Astrocyte (in vitro differentiated cells and primary cell): ENCODE data around the gene POU3F2. TPM values are rescaled to one million over a fixed set of nuclear protein-coding genes. Genes with fewer than 3 reads are reported as not detected.

Experiments used
- DNase-seq: peaks from one replicate; pipeline ENCODE4 v3.0.0-alpha.2; 2010; ENCODE audit warnings: low read depth
- FAIRE-seq: peaks from 2 replicates; lab custom pipeline; 2011; peaks lifted over from hg19 to GRCh38; lab: Jason Lieb, UNC
- H2AFZ ChIP-seq: 2 replicates; pipeline ENCODE4 v1.6.0; 2012; ENCODE audit warnings: low read depth, low read length, inconsistent platforms
- H3K27ac ChIP-seq: 2 replicates; pipeline ENCODE4 v1.5.1; 2011; ENCODE audit warnings: low read depth, low read length, inconsistent platforms
- H3K27me3 ChIP-seq: 2 replicates; pipeline ENCODE4 v1.6.0; 2011; ENCODE audit warnings: low read length, inconsistent platforms; ENCODE audit not compliant: insufficient read depth
- H3K36me3 ChIP-seq: 2 replicates; pipeline ENCODE4 v1.5.1; 2011; ENCODE audit warnings: low read length, inconsistent platforms; ENCODE audit not compliant: insufficient read depth
- H3K4me1 ChIP-seq: 2 replicates; pipeline ENCODE4 v1.5.1; 2011; ENCODE audit warnings: low read length, inconsistent platforms; ENCODE audit not compliant: insufficient read depth
- H3K4me2 ChIP-seq: 2 replicates; pipeline ENCODE4 v1.6.0; 2012; ENCODE audit warnings: low read length, inconsistent platforms
- H3K4me3 ChIP-seq: 2 replicates; pipeline ENCODE4 v1.5.1; 2011; ENCODE audit warnings: low read depth, mild to moderate bottlenecking, low read length, inconsistent platforms; ENCODE audit not compliant: insufficient read depth
- H3K79me2 ChIP-seq: 2 replicates; pipeline ENCODE4 v1.6.0; 2012; ENCODE audit warnings: mild to moderate bottlenecking, low read length, inconsistent platforms; ENCODE audit not compliant: insufficient read depth
- H3K9ac ChIP-seq: 2 replicates; pipeline ENCODE4 v1.6.0; 2012; ENCODE audit warnings: mild to moderate bottlenecking, low read length, inconsistent platforms
- H3K9me3 ChIP-seq: 2 replicates; pipeline ENCODE4 v1.5.1; 2012; ENCODE audit warnings: low read depth, mild to moderate bottlenecking, low read length, inconsistent platforms; ENCODE audit not compliant: insufficient read depth
- H4K20me1 ChIP-seq: 2 replicates; pipeline ENCODE4 v1.6.0; 2012; ENCODE audit warnings: low read length, inconsistent platforms; ENCODE audit not compliant: insufficient read depth
- H3K27ac Mint-ChIP-seq: one replicate; pipeline ENCODE4 v1.8.0; 2021; ENCODE audit warnings: mild to moderate bottlenecking, mixed read lengths; ENCODE audit not compliant: unreplicated experiment
- H3K27me3 Mint-ChIP-seq: one replicate; pipeline ENCODE4 v1.8.0; 2021; ENCODE audit warnings: low read depth, mixed read lengths; ENCODE audit not compliant: unreplicated experiment
- H3K36me3 Mint-ChIP-seq: one replicate; pipeline ENCODE4 v1.8.0; 2021; ENCODE audit warnings: low read depth, mixed read lengths; ENCODE audit not compliant: unreplicated experiment
- H3K4me1 Mint-ChIP-seq: one replicate; pipeline ENCODE4 v1.8.0; 2021; ENCODE audit warnings: low read depth, mixed read lengths; ENCODE audit not compliant: unreplicated experiment
- H3K4me3 Mint-ChIP-seq: one replicate; pipeline ENCODE4 v1.8.0; 2021; ENCODE audit warnings: mild to moderate bottlenecking, moderate library complexity, mixed read lengths; ENCODE audit not compliant: unreplicated experiment
- H3K9me3 Mint-ChIP-seq: one replicate; pipeline ENCODE4 v1.8.0; 2021; ENCODE audit warnings: mild to moderate bottlenecking, mixed read lengths; ENCODE audit not compliant: unreplicated experiment
- CTCF ChIP-seq: IDR thresholded peaks from 2 replicates; pipeline ENCODE4 v1.5.1; 2011; ENCODE audit warnings: low read depth, mild to moderate bottlenecking, inconsistent platforms, low read length, moderate library complexity; ENCODE audit not compliant: insufficient read depth
- EZH2 ChIP-seq: IDR thresholded peaks from 2 replicates; pipeline ENCODE4 v1.6.1; 2012; ENCODE audit warnings: mild to moderate bottlenecking, low read length, inconsistent platforms; ENCODE audit not compliant: insufficient read depth
- total RNA-seq: library from RNA; stranded (reverse); gene quantifications from 2 replicates; pipeline ENCODE4 v1.2.1, GENCODE V29; 2021

Gene POU3F2
- total RNA-seq, 1 donor from 2014 or later = 2.1 TPM

- H3K9ac ChIP-seq = peak overlapping the region; percentile 72
- H3K27me3 ChIP-seq = peaks cover 70% of the 10 kb centered on the region
- H3K9me3 Mint-ChIP-seq = peaks cover 3% of the 10 kb centered on the region
- peak overlapping the region; percentile 88 for H2AFZ ChIP-seq
- H3K36me3 ChIP-seq = no peaks in the 10 kb centered on the region
- no peaks in the 10 kb centered on the region for H3K36me3 Mint-ChIP-seq
- H3K27ac Mint-ChIP-seq = peak overlapping the region; percentile 71
- H3K79me2 ChIP-seq = peaks cover 24% of the 10 kb centered on the region
- H4K20me1 ChIP-seq = peaks cover 8% of the 10 kb centered on the region
- H3K4me3 ChIP-seq = peak overlapping the region; percentile 64
- H3K9me3 ChIP-seq = no peaks in the 10 kb centered on the region
- peak overlapping the region; percentile 87 for H3K4me3 Mint-ChIP-seq
- H3K27ac ChIP-seq = peak overlapping the region; percentile 70
- FAIRE-seq = no peak
- H3K4me1 Mint-ChIP-seq = peaks cover 5% of the 10 kb centered on the region
- peak overlapping the region; percentile 85 for H3K4me2 ChIP-seq
- TF ChIP-seq EZH2 = no peak
- no peak for TF ChIP-seq CTCF
- DNase-seq = peak; percentile 92
- H3K4me1 ChIP-seq = peaks cover 32% of the 10 kb centered on the region
- peaks cover 44% of the 10 kb centered on the region for H3K27me3 Mint-ChIP-seq
Measured at GRCh38 chr6:98832284-98833056, 1.9 kb upstream of the POU3F2 start.

GRCh38 chr6:98833057-98833306 is 1.4 kb upstream of the POU3F2 start:
- peaks cover 68% of the 10 kb centered on the region for H3K27me3 ChIP-seq
- no peaks in the 10 kb centered on the region for H3K36me3 Mint-ChIP-seq
- H3K9ac ChIP-seq = peak overlapping the region; percentile 72
- H3K9me3 ChIP-seq = no peaks in the 10 kb centered on the region
- peak overlapping the region; percentile 71 for H3K27ac Mint-ChIP-seq
- peaks cover 3% of the 10 kb centered on the region for H3K9me3 Mint-ChIP-seq
- FAIRE-seq (no peak), DNase-seq (peak; percentile 53)
- no peaks in the 10 kb centered on the region for H3K36me3 ChIP-seq
- H3K27me3 Mint-ChIP-seq = peaks cover 48% of the 10 kb centered on the region
- TF ChIP-seq CTCF = no peak
- TF ChIP-seq EZH2 = no peak
- peak overlapping the region; percentile 85 for H3K4me2 ChIP-seq
- peak overlapping the region; percentile 70 for H3K27ac ChIP-seq
- H2AFZ ChIP-seq = peak overlapping the region; percentile 88
- peak overlapping the region; percentile 64 for H3K4me3 ChIP-seq
- peaks cover 30% of the 10 kb centered on the region for H3K4me1 ChIP-seq
- peaks cover 29% of the 10 kb centered on the region for H3K79me2 ChIP-seq
- peaks cover 5% of the 10 kb centered on the region for H3K4me1 Mint-ChIP-seq
- H3K4me3 Mint-ChIP-seq = peak overlapping the region; percentile 87
- H4K20me1 ChIP-seq = peaks cover 8% of the 10 kb centered on the region
